ENCODE results near the gene LAMA1. TPM values are rescaled to one million over a fixed set of nuclear protein-coding genes. Genes with fewer than 3 reads are reported as not detected.

LAMA1 gene
- total and polyA plus RNA-seq, 10 of the 15 experiments (the other 5 are each of a cell fraction or from before 2014, with no cell fraction given), result under 0.01 to 1.9 (median 0.06) TPM; not detected in 6

GRCh38 chr18:7084080-7085065 is 33.2 kb downstream of the LAMA1 start:
- no peak overlapping the region for H3K4me2 ChIP-seq (ENCODE audit: control insufficient read depth, insufficient read depth)
- in situ Hi-C loops (cut with MboI) (no loop called here), intact Hi-C loops (cut with micrococcal nuclease; ENCODE audit: unreplicated experiment) (no loop called here)
- no peaks in the 10 kb centered on the region for H3K9me3 ChIP-seq (replicated peaks; ENCODE audit: control insufficient read depth, insufficient read depth, low read length)
- SMC1A ChIA-PET (ENCODE audit: uncharacterized antibody, unreplicated experiment), result interaction anchor here (1.2 kb wide), 1 partner anchor 179 kb away, joined by 3 read pairs; no protein-coding TSS in a partner anchor
- ATAC-seq, result peak; percentile 81
- no peak overlapping the region for H2AFZ ChIP-seq (ENCODE audit: control insufficient read depth, low read depth, low read length)
- POLR2A ChIA-PET, result no interaction called here
- no peaks in the 10 kb centered on the region for H3K79me2 ChIP-seq (ENCODE audit: control insufficient read depth, insufficient read depth, low read length)
- WGBS (ENCODE audit: insufficient coverage, insufficient replicate concordance, low lambda C conversion rate, missing lambda C conversion rate), result 1% methylated on average over 4 of the region's 6 CpGs
- no TSS peak for BruUV-seq (replicated peaks)
- no peak for TF ChIP-seq TCF3 (IDR thresholded peaks at IDR 0.05; ENCODE audit: borderline replicate concordance, insufficient read depth, low read depth, low read length)
- TF ChIP-seq ZBED1 (IDR thresholded peaks at IDR 0.05; ENCODE audit: borderline replicate concordance), result no peak
- no peak for TF ChIP-seq SIN3A (IDR thresholded peaks at IDR 0.05; ENCODE audit: low read depth, low read length)
- no peak for TF ChIP-seq PML (IDR thresholded peaks at IDR 0.05; ENCODE audit: low read length)
- no peak for TF ChIP-seq PAX5 (IDR thresholded peaks at IDR 0.05; ENCODE audit: borderline replicate concordance, low read depth, low read length)
- peak; percentile 70 for TF ChIP-seq ZNF384 (IDR thresholded peaks at IDR 0.05; ENCODE audit: borderline replicate concordance, low read depth, low read length)
- TF ChIP-seq ZBTB11 (CRISPR knock-in tag; IDR thresholded peaks at IDR 0.05), result no peak
- no peak for TF ChIP-seq TBL1XR1 (IDR thresholded peaks at IDR 0.05; ENCODE audit: low read depth, low read length)
- TF ChIP-seq NFYA (IDR thresholded peaks at IDR 0.05; ENCODE audit: borderline replicate concordance, low read depth, low read length), result no peak
- TF ChIP-seq IKZF2 (IDR thresholded peaks at IDR 0.05), result 0 out of 4 replicates have a peak, but pooled peaks of 1 of the 2 experiments have one; percentile 38
- 0 out of 4 replicates have a peak, but pooled peaks of 1 of the 2 experiments have one; percentile 16 for TF ChIP-seq EP300 (IDR thresholded peaks at IDR 0.05; ENCODE audit: borderline replicate concordance in 1 of 2, control insufficient read depth in 1 of 2, low read depth in 2 of 2, low read length in 2 of 2)
- RAD21 ChIA-PET (ENCODE audit: unreplicated experiment), result interaction anchor here (0.7 kb wide), 1 partner anchor 92 kb away, joined by 3 read pairs; no protein-coding TSS in a partner anchor
- H4K20me1 ChIP-seq (ENCODE audit: control insufficient read depth, insufficient read depth), result no peaks in the 10 kb centered on the region
- no peaks in the 10 kb centered on the region for H3K36me3 ChIP-seq (ENCODE audit: control insufficient read depth in 2 of 2, insufficient read depth in 2 of 2, low read length in 1 of 2)
- H3K4me3 ChIP-seq, result no peak overlapping the region
- no peak overlapping the region for H3K9ac ChIP-seq (ENCODE audit: control insufficient read depth, insufficient read depth, low read length)
- CTCF ChIA-PET, result interaction anchor here (0.6 kb wide), 1 partner anchor 1239 kb away, joined by 3 read pairs; no protein-coding TSS in a partner anchor
- no peaks in the 10 kb centered on the region for H3K27me3 ChIP-seq (replicated peaks in 1 of 2; ENCODE audit: control insufficient read depth in 2 of 2, insufficient read depth in 2 of 2, low read length in 1 of 2)
- H3K27ac ChIP-seq (ENCODE audit: control insufficient read depth, insufficient read depth), result no peak overlapping the region
- peak; percentile 19 for DNase-seq (ENCODE audit: low read depth, low spot score)
- no peak for FAIRE-seq
- H3K4me1 ChIP-seq (ENCODE audit: control insufficient read depth, insufficient read depth, low read length), result no peaks in the 10 kb centered on the region

All from GM12878 (cell line).